Activated T-helper 1 cell treated with anti-CD3 and anti-CD28 coated beads, Interleukin-12 subunit alpha, Interleukin-12 subunit beta, Interleukin-2, Interleukin-4 antibody, amounts not matched to agents 30 ng/mL and 10 ng/mL and 1 ng/mL, durations not matched to agents 14 hours and 24 hours and 36 hours (primary cell): Measurements from ENCODE around the gene PWWP2B. TPM values are rescaled to one million over a fixed set of nuclear protein-coding genes. Genes with fewer than 3 reads are reported as not detected.
"Not testable (repeated sequence)": the region's sequence is repeated elsewhere in the genome, so short reads cannot be mapped to it uniquely, and the experiment has no call there.

Experiments
- DNase-seq: peaks from one replicate; pipeline ENCODE4 v3.0.0; 2021; ENCODE audit warnings: low spot score
- H3K27ac Mint-ChIP-seq: one replicate; pipeline ENCODE4 v1.8.0; 2021; ENCODE audit warnings: mild to moderate bottlenecking, mixed read lengths
- H3K27me3 Mint-ChIP-seq: one replicate; pipeline ENCODE4 v1.8.0; 2022; ENCODE audit warnings: mild to moderate bottlenecking, moderate library complexity, mixed read lengths; ENCODE audit not compliant: insufficient read depth
- H3K36me3 Mint-ChIP-seq: one replicate; pipeline ENCODE4 v1.8.0; 2021; ENCODE audit warnings: low read depth, mixed read lengths
- H3K4me1 Mint-ChIP-seq: one replicate; pipeline ENCODE4 v1.8.0; 2021; ENCODE audit warnings: low read depth, mixed read lengths
- H3K4me3 Mint-ChIP-seq: one replicate; pipeline ENCODE4 v1.8.0; 2021; ENCODE audit warnings: mild to moderate bottlenecking, moderate library complexity, mixed read lengths
- H3K9me3 Mint-ChIP-seq: one replicate; pipeline ENCODE4 v1.8.0; 2021; ENCODE audit warnings: mixed read lengths
- intact Hi-C: fragments of 100-400 bp; cut with micrococcal nuclease; formaldehyde crosslinking; loops from one replicate; pipeline ENCODE4 v1.15.1; 2024
- total RNA-seq: library from RNA; stranded (reverse); gene quantifications from 2 replicates; pipeline ENCODE4 v1.2.3, GENCODE V29; 2022

The PWWP2B gene
- total RNA-seq, 1 donor from 2014 or later: 4.1 TPM

DNA sequence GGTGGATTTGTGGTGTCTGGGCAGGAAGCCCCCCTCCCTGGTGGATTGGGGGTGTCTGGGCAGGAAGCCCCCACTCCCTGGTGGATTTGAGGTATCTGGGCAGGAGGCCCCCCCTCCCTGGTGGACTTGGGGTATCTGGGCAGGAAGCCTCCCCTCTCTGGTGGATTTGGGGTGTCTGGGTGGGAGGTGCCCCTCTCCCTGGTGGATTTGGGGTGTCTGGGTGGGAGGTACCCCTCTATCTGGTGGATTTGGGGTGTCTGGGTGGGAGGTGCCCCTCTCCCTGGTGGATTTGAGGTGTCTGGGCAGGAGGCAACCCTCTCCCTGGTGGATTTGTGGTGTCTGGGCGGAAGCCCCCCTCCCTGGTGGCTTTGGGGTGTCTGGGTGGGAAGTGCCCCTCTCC is 10.1 kb upstream of the PWWP2B start:
- H3K9me3 Mint-ChIP-seq, H3K4me1 Mint-ChIP-seq, H3K27me3 Mint-ChIP-seq, H3K4me3 Mint-ChIP-seq, H3K36me3 Mint-ChIP-seq, DNase-seq: not testable (repeated sequence)
- peak overlapping the region; percentile 52 for H3K27ac Mint-ChIP-seq
- intact Hi-C loops: loop anchor here (2.0 to 5.0 kb wide), 2 partner anchors 54 to 150 kb away; partner anchors contain the start of genes INPP5A and LRRC27

DNA sequence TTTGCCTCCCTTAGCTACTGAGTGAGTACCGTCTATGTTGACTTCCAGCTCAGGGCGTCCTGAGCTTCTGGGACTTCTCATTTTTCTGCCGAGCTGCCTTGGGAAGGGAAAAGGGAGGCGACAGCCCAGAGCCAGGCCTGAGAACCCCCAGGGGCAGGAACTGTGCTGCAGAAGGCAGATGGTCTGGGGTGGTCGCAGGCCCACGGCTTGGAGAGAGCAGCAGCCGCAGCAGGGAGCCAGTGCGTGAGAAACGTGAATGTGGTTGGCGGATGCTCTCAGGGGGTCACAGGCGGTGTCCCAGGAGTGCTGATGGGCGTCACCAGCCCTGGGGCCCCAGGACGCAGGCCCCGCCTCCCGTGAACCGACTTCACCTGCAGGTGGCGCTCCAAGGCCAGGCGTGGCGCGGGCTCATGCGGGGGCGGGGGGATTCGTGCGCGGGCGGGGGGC is 9.2 kb upstream of the PWWP2B start:
- intact Hi-C loops: loop anchor here (2.0 to 5.0 kb wide), 3 partner anchors 23 to 150 kb away; partner anchors contain the start of genes INPP5A and LRRC27
- DNase-seq: peak; percentile 63
- peaks cover 3% of the 10 kb centered on the region for H3K36me3 Mint-ChIP-seq
- peaks cover 9% of the 10 kb centered on the region for H3K9me3 Mint-ChIP-seq
- H3K27me3 Mint-ChIP-seq: peaks cover 7% of the 10 kb centered on the region
- H3K4me1 Mint-ChIP-seq: peaks cover 1% of the 10 kb centered on the region
- peak overlapping the region; percentile 92 for H3K27ac Mint-ChIP-seq
- H3K4me3 Mint-ChIP-seq: peak overlapping the region; percentile 47

DNA sequence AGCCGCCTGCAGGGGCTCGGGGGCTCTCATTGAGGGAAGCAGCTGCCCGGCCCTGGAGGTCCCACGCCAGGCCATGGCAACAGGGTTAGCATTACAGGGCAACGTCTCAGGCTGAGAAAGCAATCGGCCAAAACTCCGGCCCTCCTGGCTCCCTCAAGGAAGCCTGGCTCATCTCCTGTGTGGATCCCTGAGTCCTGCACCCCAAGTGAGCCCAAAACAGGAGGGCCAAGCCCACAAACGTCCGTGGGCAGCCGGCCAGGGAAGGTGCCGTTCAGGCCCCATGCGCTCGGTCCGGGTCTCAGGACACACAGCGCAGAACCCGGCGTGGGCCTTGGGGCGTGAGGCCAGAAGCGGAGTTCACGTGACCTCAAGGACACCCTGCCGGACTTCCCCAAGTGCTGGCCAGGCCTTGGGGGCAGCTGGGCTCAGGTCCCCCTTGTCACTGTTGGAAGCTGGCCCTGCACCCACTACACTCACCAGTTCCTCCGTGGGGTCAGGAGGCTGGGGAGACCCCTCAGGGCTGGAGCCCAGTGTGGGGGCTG is 8.0 kb upstream of the PWWP2B start:
- Mint-ChIP-seq H3K36me3 (peaks cover 3% of the 10 kb centered on the region), H3K27ac (peak overlapping the region; percentile 63), H3K4me3 (no peak overlapping the region), H3K27me3 (peaks cover 6% of the 10 kb centered on the region), H3K4me1 (no peaks in the 10 kb centered on the region), H3K9me3 (peaks cover 9% of the 10 kb centered on the region)
- intact Hi-C loops: loop anchor here (2.0 to 5.0 kb wide), 2 partner anchors 24 to 148 kb away; partner anchors contain the start of gene INPP5A
- no peak for DNase-seq

DNA sequence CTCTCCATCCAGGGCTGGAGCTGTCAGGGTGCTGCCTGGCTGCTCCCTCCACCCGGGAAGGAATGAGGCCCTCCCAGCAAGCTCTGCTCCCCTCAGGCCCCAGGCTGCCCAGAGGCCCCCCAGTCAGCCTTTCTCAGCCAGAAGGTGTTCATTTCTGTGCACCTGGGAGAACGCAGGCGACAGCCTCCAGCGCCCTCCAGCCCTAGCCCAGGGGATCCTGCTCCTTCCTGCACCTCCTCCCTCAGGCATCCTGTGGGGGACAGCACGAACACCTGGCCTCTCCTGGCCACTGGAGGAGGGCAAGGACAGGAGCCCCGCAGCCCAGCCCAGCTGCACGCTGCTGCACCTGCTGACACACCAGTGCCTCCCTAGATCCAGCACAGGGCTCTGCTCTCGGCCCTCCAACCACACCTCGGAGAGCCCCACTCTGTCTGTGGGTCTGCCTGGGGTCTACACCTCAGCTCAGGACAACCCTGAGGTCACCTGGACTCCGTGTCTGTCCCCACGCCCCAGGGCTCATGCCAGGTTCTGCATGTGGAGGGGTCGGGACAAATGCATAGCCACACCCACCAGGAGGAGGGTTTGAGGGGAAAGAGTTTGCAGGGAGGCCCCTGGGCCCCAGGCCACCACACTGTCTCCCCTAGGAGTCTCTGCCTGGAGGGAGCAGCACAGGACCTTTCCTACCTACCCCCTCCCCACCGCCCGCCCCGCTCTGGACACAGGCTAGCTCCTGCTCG is 7.4 kb upstream of the PWWP2B start:
- Mint-ChIP-seq H3K27me3 (peaks cover 8% of the 10 kb centered on the region), H3K36me3 (peaks cover 3% of the 10 kb centered on the region), H3K27ac (peak overlapping the region; percentile 63), H3K4me1 (no peaks in the 10 kb centered on the region), H3K4me3 (no peak overlapping the region), H3K9me3 (peaks cover 9% of the 10 kb centered on the region)
- intact Hi-C loops: loop anchor here (1.0 to 5.0 kb wide), 4 partner anchors 25 to 248 kb away; partner anchors contain the start of gene INPP5A
- DNase-seq: no peak

DNA sequence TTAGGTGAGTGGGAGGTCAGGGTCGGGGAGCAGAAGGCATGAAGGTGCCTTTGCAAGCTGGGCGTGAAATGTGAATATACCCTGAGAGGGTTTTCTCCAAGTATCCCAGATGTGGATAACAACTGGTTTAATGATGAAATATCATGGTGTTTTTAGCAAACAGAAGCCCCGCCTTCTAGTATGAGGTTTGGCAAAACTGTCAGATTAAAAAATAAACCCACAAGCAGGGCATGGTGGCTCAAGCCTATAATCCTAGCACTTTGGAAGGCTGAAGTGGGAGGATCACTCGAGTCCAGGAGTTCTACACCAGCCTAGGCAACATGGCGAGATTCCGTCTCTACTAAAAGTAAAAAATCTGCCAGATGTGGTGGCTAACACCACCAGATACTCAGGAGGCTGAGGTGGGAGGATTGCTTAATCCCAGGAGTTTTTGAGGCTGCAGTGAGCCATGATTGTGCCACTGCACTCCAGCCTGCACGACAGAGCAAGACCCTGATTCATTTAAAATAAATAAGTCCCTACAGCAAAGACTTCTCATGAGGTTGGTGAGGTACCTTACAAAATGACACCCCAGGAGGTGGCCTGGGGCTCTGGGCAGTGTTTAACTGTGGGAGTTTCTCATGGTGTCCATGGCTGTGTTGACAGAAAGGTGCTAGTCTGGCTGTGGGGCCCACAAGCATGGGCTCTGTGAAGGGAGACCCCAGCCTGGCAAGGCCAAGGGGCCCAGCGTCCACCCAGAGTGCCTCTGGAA is 6.7 kb upstream of the PWWP2B start:
- H3K4me3 Mint-ChIP-seq: no peak overlapping the region
- H3K27me3 Mint-ChIP-seq: peaks cover 8% of the 10 kb centered on the region
- H3K4me1 Mint-ChIP-seq: no peaks in the 10 kb centered on the region
- no peak overlapping the region for H3K27ac Mint-ChIP-seq
- peaks cover 3% of the 10 kb centered on the region for H3K36me3 Mint-ChIP-seq
- H3K9me3 Mint-ChIP-seq: peaks cover 9% of the 10 kb centered on the region
- no peak for DNase-seq
- intact Hi-C loops: loop anchor here (1.0 to 5.0 kb wide), 2 partner anchors 57 to 247 kb away; no protein-coding TSS in a partner anchor

DNA sequence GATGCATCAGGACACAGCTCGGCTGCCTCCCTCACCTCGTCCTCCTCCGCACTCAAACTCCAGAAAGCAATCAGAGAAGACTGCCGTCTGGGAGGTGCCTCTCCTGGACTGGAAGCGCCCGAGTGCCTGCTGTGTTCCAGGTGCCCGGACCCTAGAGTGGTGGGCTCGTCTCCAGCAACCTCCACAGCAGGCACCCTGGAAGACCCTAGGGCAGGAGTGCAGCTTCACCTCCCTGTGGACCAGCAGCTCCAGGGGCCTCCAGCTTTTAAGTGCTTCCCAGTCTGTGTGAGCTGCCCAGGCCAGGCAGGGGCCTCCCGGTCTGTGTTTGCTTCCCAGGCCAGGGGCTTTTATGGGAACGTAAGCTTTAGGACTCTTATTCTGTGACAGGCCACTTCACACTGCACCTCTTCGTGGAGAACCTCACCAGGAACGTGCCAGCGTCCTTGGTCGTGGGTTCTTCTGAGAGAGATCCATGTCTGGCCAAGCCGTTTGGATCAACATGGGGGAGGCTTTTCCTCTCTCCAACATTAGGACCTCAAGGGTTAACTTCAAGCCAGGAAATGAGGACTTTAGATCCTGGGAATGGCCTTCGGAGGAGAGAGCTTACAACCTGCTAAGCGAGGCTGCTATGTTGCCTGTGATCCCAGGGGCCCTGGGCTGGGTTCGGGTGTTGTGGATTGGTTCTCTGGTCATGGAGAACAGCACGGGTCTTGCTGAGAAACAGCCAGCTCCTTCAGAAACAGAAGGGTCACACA is 5.9 kb upstream of the PWWP2B start:
- intact Hi-C loops: loop anchor here (1.0 to 5.0 kb wide), 2 partner anchors 56 to 246 kb away; no protein-coding TSS in a partner anchor
- Mint-ChIP-seq H3K4me3 (no peak overlapping the region), H3K27ac (no peak overlapping the region), H3K27me3 (peaks cover 8% of the 10 kb centered on the region), H3K4me1 (no peaks in the 10 kb centered on the region), H3K36me3 (peaks cover 3% of the 10 kb centered on the region), H3K9me3 (peaks cover 9% of the 10 kb centered on the region)
- no peak for DNase-seq

DNA sequence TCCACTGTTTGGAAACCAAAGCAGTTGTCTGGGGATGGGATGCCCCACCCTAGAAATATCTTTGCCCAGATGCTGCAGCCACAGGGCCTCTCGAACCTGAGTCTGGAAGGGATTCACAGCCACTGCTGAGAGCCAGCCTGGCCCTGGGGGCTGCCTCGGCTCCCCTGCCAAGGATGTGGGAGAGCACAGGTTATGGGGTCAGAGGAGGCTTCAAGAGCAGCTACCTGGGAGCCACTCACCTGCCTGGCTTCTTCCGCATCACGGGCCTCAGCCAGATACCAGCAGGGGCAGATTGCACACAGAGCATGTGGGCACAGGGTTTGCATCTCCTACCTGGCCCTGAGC is 5.4 kb upstream of the PWWP2B start:
- Mint-ChIP-seq H3K36me3 (peaks cover 3% of the 10 kb centered on the region), H3K4me3 (no peak overlapping the region)
- no peak for DNase-seq

DNA sequence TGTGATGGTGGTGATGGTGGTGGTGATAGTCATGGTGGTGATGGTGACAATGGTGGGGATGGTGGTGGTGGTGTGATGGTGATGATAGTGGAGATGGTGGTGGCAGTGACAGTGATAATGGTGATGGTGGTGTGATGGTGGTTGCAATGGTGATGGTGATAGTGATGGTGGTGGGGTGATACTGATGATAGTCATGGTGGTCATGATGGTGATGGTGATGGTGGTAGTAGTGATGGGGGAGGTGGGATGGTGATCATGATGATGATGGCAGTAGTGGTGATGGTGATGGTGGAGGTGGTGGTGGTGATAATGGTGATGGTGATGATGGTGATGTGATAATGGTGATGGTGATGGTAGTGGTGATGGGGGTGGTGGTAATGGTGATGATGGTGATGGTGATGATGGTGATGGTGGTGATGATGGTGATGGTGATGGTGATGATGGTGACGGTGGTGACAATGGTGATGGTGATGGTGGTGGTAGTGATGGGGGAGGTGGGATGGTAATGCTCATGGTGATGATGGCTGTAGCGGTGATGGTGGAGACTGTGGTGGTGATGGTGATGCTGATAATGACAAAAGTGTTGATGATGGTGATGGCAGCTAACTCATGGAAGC is 4.7 kb upstream of the PWWP2B start:
- intact Hi-C loops: loop anchor here (5.0 kb wide), 1 partner anchor 245 kb away; no protein-coding TSS in a partner anchor
- Mint-ChIP-seq H3K9me3 (peaks cover 9% of the 10 kb centered on the region), H3K36me3 (peaks cover 3% of the 10 kb centered on the region), H3K27me3 (peaks cover 8% of the 10 kb centered on the region), H3K4me1 (no peaks in the 10 kb centered on the region), H3K4me3 (no peak overlapping the region), H3K27ac (no peak overlapping the region)
- DNase-seq: no peak

More for the DNA sequence above, 5.4 kb upstream of the PWWP2B start:
- intact Hi-C loops: loop anchor here (5.0 kb wide), 1 partner anchor 246 kb away; no protein-coding TSS in a partner anchor
- H3K9me3 Mint-ChIP-seq: peaks cover 9% of the 10 kb centered on the region
- H3K27ac Mint-ChIP-seq: no peak overlapping the region
- H3K27me3 Mint-ChIP-seq: peaks cover 8% of the 10 kb centered on the region
- no peaks in the 10 kb centered on the region for H3K4me1 Mint-ChIP-seq

DNA sequence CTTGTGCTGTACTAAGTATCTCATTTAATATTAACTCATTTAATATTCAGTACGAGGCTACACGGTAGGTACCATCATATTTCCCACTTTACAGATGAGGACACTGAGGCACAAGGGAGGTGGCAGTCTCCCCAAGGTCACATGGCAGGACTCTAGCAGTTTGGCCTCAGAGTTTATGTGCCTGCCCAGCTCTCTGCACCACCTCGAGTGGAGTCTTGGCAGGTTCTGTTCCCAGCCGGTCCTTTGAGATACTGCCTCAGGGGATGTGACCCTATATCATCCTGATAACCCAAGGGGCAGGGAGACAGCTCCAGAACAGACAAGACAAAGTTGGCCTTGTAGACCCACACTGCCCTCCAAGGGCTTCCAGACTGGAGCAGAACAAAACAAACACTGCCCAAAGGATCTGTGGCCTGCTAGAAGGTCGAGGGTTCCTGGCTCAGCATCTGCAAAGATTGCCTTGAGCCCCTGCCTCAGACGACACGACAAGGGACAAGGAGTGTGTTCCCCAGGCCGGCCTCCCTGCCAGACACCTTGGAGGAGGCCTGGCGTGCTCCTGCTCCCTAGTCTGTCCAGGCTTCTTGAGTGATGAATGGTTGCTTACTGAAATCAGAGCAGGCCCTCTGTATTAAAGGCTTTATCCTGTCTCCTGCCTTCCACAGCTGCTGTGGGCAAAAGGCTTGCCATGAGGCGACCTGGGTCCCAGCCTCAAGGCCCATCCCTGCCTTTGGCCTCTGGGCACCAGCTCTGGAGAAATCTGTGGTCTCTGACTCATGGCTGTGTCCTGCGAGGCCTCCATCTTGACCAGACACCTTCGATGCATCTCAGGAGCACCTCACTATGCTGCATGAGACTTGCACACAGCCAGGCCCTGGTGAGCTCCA is 3.9 kb upstream of the PWWP2B start:
- peaks cover 3% of the 10 kb centered on the region for H3K36me3 Mint-ChIP-seq
- H3K9me3 Mint-ChIP-seq: peaks cover 9% of the 10 kb centered on the region
- peaks cover 4% of the 10 kb centered on the region for H3K27me3 Mint-ChIP-seq
- intact Hi-C loops: loop anchor here (5.0 kb wide), 1 partner anchor 244 kb away; no protein-coding TSS in a partner anchor
- H3K4me3 Mint-ChIP-seq: no peak overlapping the region
- no peak for DNase-seq
- H3K4me1 Mint-ChIP-seq: peaks cover 6% of the 10 kb centered on the region
- H3K27ac Mint-ChIP-seq: no peak overlapping the region

DNA sequence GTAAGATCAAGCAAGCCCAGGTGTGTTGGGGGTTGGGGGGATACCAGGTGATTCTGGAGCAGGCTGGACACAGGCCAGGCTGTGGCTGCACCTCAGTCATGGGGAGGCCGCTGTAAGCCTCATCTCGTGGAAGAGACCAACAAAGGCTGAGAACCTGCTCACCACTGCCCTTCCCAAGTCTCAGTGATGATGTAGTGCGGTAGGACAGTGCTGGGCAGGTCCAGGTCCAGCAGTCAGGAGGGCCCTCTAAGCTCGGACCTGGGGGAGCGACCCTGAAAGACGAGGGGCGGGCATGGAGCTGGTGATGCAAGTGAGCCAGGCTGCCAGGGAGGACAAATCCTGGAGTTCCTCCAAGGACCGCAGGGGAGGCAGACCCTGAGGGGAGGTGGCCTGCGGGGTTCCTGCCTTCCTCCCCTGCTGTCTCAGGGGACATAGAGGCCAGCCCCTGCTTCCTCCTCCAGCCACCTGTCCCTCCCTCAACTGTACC is 3.3 kb upstream of the PWWP2B start:
- no peak overlapping the region for H3K27ac Mint-ChIP-seq

DNA sequence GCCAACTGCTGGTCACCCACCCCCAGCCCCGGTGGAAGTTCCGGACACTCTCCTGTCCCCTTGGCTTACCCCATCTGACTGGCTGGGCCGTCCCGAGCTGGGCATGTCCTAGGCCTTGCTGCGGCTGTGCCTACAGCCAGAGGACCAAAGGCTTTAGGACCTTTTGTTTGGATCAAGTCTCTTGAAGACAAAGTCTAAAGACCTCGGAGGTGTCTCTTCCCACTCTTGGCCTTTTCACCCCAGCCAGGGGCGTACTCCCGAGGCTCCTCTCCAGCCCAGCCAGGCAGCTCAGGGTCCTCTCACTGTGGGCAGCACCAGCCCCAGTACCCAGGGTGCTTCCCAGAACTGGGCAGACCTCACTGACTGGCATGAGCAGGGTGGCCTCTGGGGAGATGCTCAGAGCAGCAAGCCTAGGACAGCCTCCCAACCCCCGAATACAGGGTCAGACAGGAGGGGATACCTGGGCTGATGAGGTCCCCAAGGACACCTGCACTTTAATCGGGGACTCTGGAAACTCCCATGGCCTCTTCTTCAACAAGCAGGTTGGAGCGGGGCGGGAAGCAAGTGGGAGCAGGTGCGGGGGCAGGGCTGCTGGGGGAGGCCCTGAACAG is 2.7 kb upstream of the PWWP2B start:
- Mint-ChIP-seq H3K36me3 (peaks cover 3% of the 10 kb centered on the region), H3K4me1 (peaks cover 8% of the 10 kb centered on the region), H3K4me3 (peak overlapping the region; percentile 33), H3K9me3 (peaks cover 9% of the 10 kb centered on the region), H3K27ac (no peak overlapping the region), H3K27me3 (peaks cover 4% of the 10 kb centered on the region)
- intact Hi-C loops: loop anchor here (5.0 kb wide), 1 partner anchor 243 kb away; no protein-coding TSS in a partner anchor
- DNase-seq: no peak

More for the DNA sequence above, 3.3 kb upstream of the PWWP2B start:
- H3K36me3 Mint-ChIP-seq: peaks cover 3% of the 10 kb centered on the region
- no peak overlapping the region for H3K4me3 Mint-ChIP-seq
- peaks cover 4% of the 10 kb centered on the region for H3K27me3 Mint-ChIP-seq
- no peak for DNase-seq
- intact Hi-C loops: loop anchor here (5.0 kb wide), 1 partner anchor 244 kb away; no protein-coding TSS in a partner anchor
- H3K4me1 Mint-ChIP-seq: peaks cover 8% of the 10 kb centered on the region
- peaks cover 9% of the 10 kb centered on the region for H3K9me3 Mint-ChIP-seq
